H1 (cell line): Measurements from ENCODE around the gene TBX2. TPM values are rescaled to one million over a fixed set of nuclear protein-coding genes. Genes with fewer than 3 reads are reported as not detected.

Experiments used
- CTCF ChIA-PET: fragments of 300-600 bp; sonication (Branson Sonifier 250); formaldehyde crosslinking; loops from one replicate; lab custom pipeline; 2021; ENCODE audit not compliant: partially characterized antibody; lab: Charles Lee
- POLR2A ChIA-PET: fragments of 300-600 bp; sonication (Branson Sonifier 250); formaldehyde crosslinking; loops from one replicate; lab custom pipeline; 2021; ENCODE audit warnings: inconsistent platforms; ENCODE audit not compliant: partially characterized antibody; lab: Charles Lee
- DNase-seq, 2 experiments: peaks; one replicate each; pipeline versions ENCODE4 v3.0.0 to v3.0.0-alpha.2; 2010 to 2022; ENCODE audit warnings: low spot score in 2 of 2, low read depth in 1 of 2, mixed read lengths in 1 of 2
- FAIRE-seq: peaks from 2 replicates; lab custom pipeline; 2011; peaks lifted over from hg19 to GRCh38; lab: Jason Lieb, UNC
- H2AFZ ChIP-seq: 2 replicates; pipeline ENCODE4 v1.8.1; 2012; ENCODE audit warnings: low read length, inconsistent platforms
- H2AK5ac ChIP-seq: 2 replicates; pipeline ENCODE4 v1.6.1; 2013; ENCODE audit warnings: low read depth, low read length
- H2BK120ac ChIP-seq: replicated peaks from 2 replicates; pipeline ENCODE3; 2013; ENCODE audit warnings: low read depth, low read length, inconsistent platforms
- H2BK12ac ChIP-seq: 2 replicates; pipeline ENCODE4 v1.6.1; 2013; ENCODE audit warnings: low read depth, low read length
- H2BK15ac ChIP-seq: 2 replicates; pipeline ENCODE4 v1.6.1; 2013; ENCODE audit warnings: low read length
- H2BK20ac ChIP-seq: 2 replicates; pipeline ENCODE4 v1.6.1; 2013; ENCODE audit warnings: low read length
- H2BK5ac ChIP-seq: 2 replicates; pipeline ENCODE4 v1.6.1; 2013; ENCODE audit warnings: low read depth, low read length
- H3K14ac ChIP-seq: 2 replicates; pipeline ENCODE4 v1.6.1; 2013; ENCODE audit warnings: inconsistent platforms; ENCODE audit not compliant: insufficient read length
- H3K18ac ChIP-seq: 2 replicates; pipeline ENCODE4 v1.6.1; 2013; ENCODE audit warnings: low read length; ENCODE audit errors: extremely low read depth
- H3K23ac ChIP-seq: 2 replicates; pipeline ENCODE4 v1.6.1; 2013; ENCODE audit warnings: inconsistent platforms; ENCODE audit not compliant: insufficient read length
- H3K23me2 ChIP-seq: 2 replicates; pipeline ENCODE4 v1.6.1; 2013; ENCODE audit warnings: low read depth, low read length
- H3K27ac ChIP-seq: 2 replicates; pipeline ENCODE4 v1.6.1; 2011; ENCODE audit warnings: low read depth, low read length, inconsistent platforms
- H3K27me3 ChIP-seq, 4 experiments: replicated peaks in 1 of 4; 1 replicate in 1 of 4; 2 replicates in 3 of 4; pipeline versions ENCODE4 v1.6.1 to v1.8.1; 2011 to 2013; ENCODE audit warnings: low read length in 3 of 4, mild to moderate bottlenecking in 3 of 4, inconsistent platforms in 2 of 4, mixed read lengths in 2 of 4, moderate library complexity in 1 of 4; ENCODE audit not compliant: control insufficient read depth in 3 of 4, insufficient read depth in 3 of 4; ENCODE audit errors: extremely low read depth in 1 of 4
- H3K36me3 ChIP-seq, 4 experiments: 2 replicates each; pipeline versions ENCODE4 v1.6.1 to v1.8.1; 2011 to 2013; ENCODE audit warnings: mild to moderate bottlenecking in 4 of 4, low read length in 3 of 4, moderate library complexity in 2 of 4, control low read depth in 1 of 4, inconsistent platforms in 1 of 4; ENCODE audit not compliant: insufficient read depth in 4 of 4, control insufficient read depth in 2 of 4
- H3K4ac ChIP-seq: replicated peaks from 2 replicates; pipeline ENCODE3; 2013; ENCODE audit warnings: low read length, low read depth, mixed read lengths, inconsistent platforms; ENCODE audit not compliant: insufficient read length
- H3K4me1 ChIP-seq, 4 experiments: replicated peaks in 1 of 4; 1 replicate in 1 of 4; 2 replicates in 3 of 4; pipeline versions ENCODE4 v1.6.1 to v1.8.1; 2011 to 2013; ENCODE audit warnings: low read length in 3 of 4, inconsistent platforms in 2 of 4, mixed read lengths in 1 of 4; ENCODE audit not compliant: insufficient read depth in 4 of 4, control insufficient read depth in 3 of 4
- H3K4me2 ChIP-seq, 2 experiments: 2 replicates each; pipeline versions ENCODE4 v1.6.1 to v1.8.1; 2011 to 2013; ENCODE audit warnings: low read depth in 2 of 2, low read length in 2 of 2, control low read depth in 1 of 2, inconsistent platforms in 1 of 2, mild to moderate bottlenecking in 1 of 2; ENCODE audit not compliant: insufficient read depth in 1 of 2
- H3K4me3 ChIP-seq, 4 experiments: fragments of 200-600, 300-600 bp in 1 of 4; sonication (generic), shearing (Covaris generic), sonication (Bioruptor Twin) in 1 of 4; 2 replicates each; pipeline versions ENCODE4 v1.5.1 to v1.8.1; 2011 to 2016; ENCODE audit warnings: low read length in 4 of 4, low read depth in 3 of 4, control low read depth in 2 of 4, inconsistent platforms in 2 of 4, mild to moderate bottlenecking in 2 of 4, mixed read lengths in 1 of 4, moderate library complexity in 1 of 4; ENCODE audit not compliant: insufficient read depth in 2 of 4; ENCODE audit errors: extremely low read depth in 1 of 4
- H3K56ac ChIP-seq: replicated peaks from 2 replicates; pipeline ENCODE3; 2013; ENCODE audit warnings: low read depth, mild to moderate bottlenecking, mixed read lengths, low read length, inconsistent platforms; ENCODE audit not compliant: insufficient read length
- H3K79me1 ChIP-seq: 2 replicates; pipeline ENCODE4 v1.6.1; 2013; ENCODE audit warnings: low read depth, low read length, control low read depth
- H3K79me2 ChIP-seq, 2 experiments: 2 replicates each; pipeline versions ENCODE4 v1.6.1 to v1.8.1; 2012 to 2013; ENCODE audit warnings: low read length in 2 of 2, mild to moderate bottlenecking in 2 of 2, inconsistent platforms in 1 of 2; ENCODE audit not compliant: insufficient read depth in 2 of 2, control insufficient read depth in 1 of 2
- H3K9ac ChIP-seq, 4 experiments: replicated peaks in 1 of 4; 1 replicate in 1 of 4; 2 replicates in 3 of 4; pipeline versions ENCODE4 v1.6.1 to v1.8.1; 2011 to 2013; ENCODE audit warnings: low read depth in 3 of 4, low read length in 3 of 4, control low read depth in 2 of 4, mild to moderate bottlenecking in 2 of 4, moderate library complexity in 2 of 4, inconsistent platforms in 1 of 4; ENCODE audit errors: extremely low read depth in 1 of 4
- H3K9me3 ChIP-seq, 2 experiments: 2 replicates each; pipeline versions ENCODE4 v1.6.1 to v1.8.1; 2012 to 2013; ENCODE audit warnings: mild to moderate bottlenecking in 2 of 2, moderate library complexity in 2 of 2, control low read depth in 1 of 2, inconsistent platforms in 1 of 2, low read depth in 1 of 2, low read length in 1 of 2, mixed read lengths in 1 of 2; ENCODE audit not compliant: insufficient read depth in 2 of 2
- H4K20me1 ChIP-seq, 2 experiments: replicated peaks in 1 of 2; 2 replicates each; pipeline versions ENCODE3 to v1.8.1; 2011 to 2013; ENCODE audit warnings: inconsistent platforms in 2 of 2, low read length in 2 of 2, mild to moderate bottlenecking in 1 of 2; ENCODE audit not compliant: insufficient read depth in 2 of 2, control insufficient read depth in 1 of 2
- H4K5ac ChIP-seq: 2 replicates; pipeline ENCODE4 v1.6.1; 2013; ENCODE audit warnings: low read length, low read depth, mixed read lengths, inconsistent platforms; ENCODE audit not compliant: insufficient read length
- H4K8ac ChIP-seq: 2 replicates; pipeline ENCODE4 v1.8.0; 2013; ENCODE audit warnings: mild to moderate bottlenecking, moderate library complexity, low read length, inconsistent platforms; ENCODE audit not compliant: insufficient read depth; ENCODE audit errors: extremely low read depth
- H4K91ac ChIP-seq: replicated peaks from 2 replicates; pipeline ENCODE3; 2013; ENCODE audit warnings: low read length, mixed read lengths, inconsistent platforms; ENCODE audit not compliant: insufficient read length
- BACH1 ChIP-seq: IDR thresholded peaks from 2 replicates; pipeline ENCODE4 v1.6.1; 2012; ENCODE audit warnings: low read length, improper control_type of control experiment
- GABPA ChIP-seq: IDR thresholded peaks from 2 replicates; pipeline ENCODE4 v1.6.1; 2011; ENCODE audit warnings: mild to moderate bottlenecking, low read length, moderate library complexity, borderline replicate concordance; ENCODE audit not compliant: insufficient read depth
- POLR2A ChIP-seq, 2 experiments: IDR thresholded peaks; 1 replicate in 1 of 2; 2 replicates in 1 of 2; pipeline ENCODE4 v1.6.1; 2011; ENCODE audit warnings: low read depth in 2 of 2, low read length in 2 of 2, mild to moderate bottlenecking in 2 of 2; ENCODE audit errors: control extremely low read depth in 1 of 2
- RAD21 ChIP-seq, 2 experiments: IDR thresholded peaks in 1 of 2; conservative IDR thresholded peaks in 1 of 2; 2 replicates each; pipeline ENCODE4 v1.6.1; 2011; ENCODE audit warnings: low read depth in 2 of 2, low read length in 2 of 2, improper control_type of control experiment in 1 of 2, inconsistent platforms in 1 of 2, mild to moderate bottlenecking in 1 of 2, moderate library complexity in 1 of 2
- SP2 ChIP-seq: IDR thresholded peaks from 2 replicates; pipeline ENCODE4 v1.6.1; 2012; ENCODE audit warnings: mild to moderate bottlenecking, low read length, inconsistent platforms
- ZNF274 ChIP-seq: IDR thresholded peaks from 2 replicates; pipeline ENCODE4 v1.7.0; 2012; ENCODE audit warnings: low read length, borderline replicate concordance; ENCODE audit errors: extremely low read depth
- WGBS, 2 experiments: shearing (Covaris generic) in 1 of 2; methylation state at CpG; one replicate each; pipeline versions ENCODE4 v1.1.6 to v1.1.7; 2013 to 2015; ENCODE audit warnings: low lambda C conversion rate in 2 of 2, mixed read lengths in 2 of 2, inconsistent platforms in 1 of 2, low coverage in 1 of 2, missing lambda C conversion rate in 1 of 2; ENCODE audit not compliant: insufficient replicate concordance in 2 of 2, insufficient coverage in 1 of 2, insufficient read length in 1 of 2; ENCODE audit errors: extremely low coverage in 1 of 2, missing lambda C conversion rate in 1 of 2; 5-methylcytosine and 5-hydroxymethylcytosine counted together
- polyA plus RNA-seq, 7 experiments: library from polyadenylated mRNA; depleted of rRNA in 3 of 7; stranded (reverse) in 5 of 7; unstranded in 2 of 7; fragments of >200 nt in 5 of 7; fragments of 200-250 nt in 2 of 7; gene quantifications; 1 replicate in 5 of 7; 2 replicates in 1 of 7; 4 replicates in 1 of 7; pipeline versions ENCODE4 v1.2.1 to v1.2.3, GENCODE V29; 2011 to 2013; ENCODE audit warnings: missing spikeins in 2 of 7, mixed read lengths in 2 of 7
- total RNA-seq: library from RNA; stranded (reverse); fragmentation: NEBNext Ultra II Directional; extraction: Animal tissue kit (Norgen Biotek cat#: 25700); gene quantifications from 2 replicates; pipeline ENCODE4 v1.2.1, GENCODE V29; 2021
- TF ChIP-seq, protein P1 (sequence below): IDR thresholded peaks from 2 replicates; pipeline ENCODE4 v1.6.1; 2012; ENCODE audit warnings: inconsistent platforms

TBX2 gene
- total and polyA plus RNA-seq, 2 of the 8 experiments (the other 6 are each of a cell fraction or from before 2014, with no cell fraction given), result not detected

DNA sequence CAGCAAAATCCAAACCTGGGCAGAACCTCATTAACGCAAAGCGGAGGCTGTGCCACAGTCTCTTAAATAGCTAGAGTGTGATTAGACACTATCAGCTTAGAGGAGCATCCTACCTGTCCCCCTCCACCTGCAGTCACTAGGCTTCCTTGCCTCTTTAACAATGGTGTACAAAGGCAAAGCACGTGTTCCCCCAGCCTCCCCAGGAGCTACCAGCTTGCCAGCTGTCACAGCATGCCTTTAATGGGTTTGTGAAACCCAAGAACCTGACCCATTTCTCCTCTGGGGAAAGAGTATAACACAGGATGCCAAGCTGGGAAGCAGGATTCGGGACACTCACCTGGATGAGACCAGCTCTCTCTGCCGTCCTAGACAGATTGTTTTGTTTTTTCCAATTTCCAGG is 37.2 kb upstream of the TBX2 start:
- no peak overlapping the region for H2AK5ac ChIP-seq
- H3K4ac ChIP-seq, result no peak overlapping the region
- peaks cover 0 to 2% of the 10 kb centered on the region in 2 experiments for H4K20me1 ChIP-seq
- DNase-seq (no peak), FAIRE-seq (no peak)
- no peak overlapping the region for H3K56ac ChIP-seq
- no peaks in the 10 kb centered on the region for H3K27me3 ChIP-seq
- no peak overlapping the region for H3K23ac ChIP-seq
- no peaks in the 10 kb centered on the region for H3K36me3 ChIP-seq
- H2BK15ac ChIP-seq, result no peak overlapping the region
- no peaks in the 10 kb centered on the region for H3K79me2 ChIP-seq
- H4K5ac ChIP-seq, result no peak overlapping the region
- no peak overlapping the region for H3K27ac ChIP-seq
- WGBS, 2 experiments, result 80% methylated on average over 5 of the region's 5 CpGs; no CpG with 5 or more reads in 1 of the 2 experiments
- H3K4me1 ChIP-seq, result 0 out of 7 replicates have a peak, but pooled peaks cover 0 to 2% (median 0%) of the 10 kb centered on the region in 4 experiments
- H2BK120ac ChIP-seq, result no peak overlapping the region
- no peak overlapping the region for H2BK5ac ChIP-seq
- no peak overlapping the region for H3K9ac ChIP-seq
- no peaks in the 10 kb centered on the region for H3K79me1 ChIP-seq
- H3K23me2 ChIP-seq, result no peaks in the 10 kb centered on the region
- H4K91ac ChIP-seq, result no peak overlapping the region
- no peak overlapping the region for H4K8ac ChIP-seq
- H3K9me3 ChIP-seq, result no peaks in the 10 kb centered on the region
- H2AFZ ChIP-seq, result no peak overlapping the region
- no peak overlapping the region for H2BK20ac ChIP-seq
- no peak overlapping the region for H2BK12ac ChIP-seq
- no peak overlapping the region for H3K18ac ChIP-seq
- no peak overlapping the region for H3K4me3 ChIP-seq
- H3K14ac ChIP-seq, result no peak overlapping the region
- ChIA-PET POLR2A (interaction anchor here (0.8 kb wide), 1 partner anchor 10 kb away, joined by 3 read pairs; no protein-coding TSS in a partner anchor), CTCF (interaction anchor here (1.3 to 2.6 kb wide), 6 partner anchors 10 to 359 kb away, joined by 3 to 8 read pairs (median 4); no protein-coding TSS in a partner anchor)
- H3K4me2 ChIP-seq, result no peak overlapping the region
- TF ChIP-seq POLR2A (IDR thresholded peaks at IDR 0.05; ENCODE audit: control extremely low read depth in 1 of 2, low read depth in 2 of 2, low read length in 2 of 2), result no peak
- TF ChIP-seq GABPA, result no peak
- TF ChIP-seq, protein P1, sequence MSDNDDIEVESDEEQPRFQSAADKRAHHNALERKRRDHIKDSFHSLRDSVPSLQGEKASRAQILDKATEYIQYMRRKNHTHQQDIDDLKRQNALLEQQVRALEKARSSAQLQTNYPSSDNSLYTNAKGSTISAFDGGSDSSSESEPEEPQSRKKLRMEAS, result peak; percentile 49
- no peak for TF ChIP-seq ZNF274
- TF ChIP-seq BACH1, result no peak
- TF ChIP-seq RAD21 (IDR thresholded peaks at IDR 0.05 in 1 of 2, conservative IDR thresholded peaks at IDR 0.05 in 1 of 2; ENCODE audit: low read depth in 2 of 2, low read length in 2 of 2), result no peak
- no peak for TF ChIP-seq SP2
